Body of pancreas (tissue), 4 donors: ENCODE data around the gene UNC119B. TPM values are rescaled to one million over a fixed set of nuclear protein-coding genes. Genes with fewer than 3 reads are reported as not detected.

ENCODE experiments used
- ATAC-seq: fragments of 150-250 bp; one replicate; pipeline ENCODE4 v1.9.1; 2016
- DNase-seq, 4 donors: peaks; one replicate each; pipeline ENCODE4 v3.0.0-alpha.2; 2019
- H3K27ac ChIP-seq, 4 donors: fragments of 200-600 bp; sonication (generic); 1 replicate in 3 of 4; 2 replicates in 1 of 4; pipeline versions ENCODE4 v1.5.1 to v1.6.1; 2016 to 2019; ENCODE audit warnings: mild to moderate bottlenecking in 1 of 4, mixed read lengths in 1 of 4, moderate library complexity in 1 of 4
- H3K27me3 ChIP-seq, 2 donors: fragments of 200-600 bp; sonication (generic); one replicate each; pipeline ENCODE4 v1.6.0; 2016; ENCODE audit warnings: mild to moderate bottlenecking in 1 of 2
- H3K36me3 ChIP-seq, 2 donors: fragments of 200-600 bp; sonication (generic); replicated peaks in 1 of 2; 2 replicates each; pipeline ENCODE4 v1.5.1; 2016; ENCODE audit warnings: low read depth in 2 of 2; ENCODE audit not compliant: insufficient read depth in 1 of 2
- H3K4me1 ChIP-seq: fragments of 200-600 bp; sonication (generic); one replicate; pipeline ENCODE4 v1.6.0; 2016
- H3K4me3 ChIP-seq, 2 donors: fragments of 200-600 bp; sonication (generic); 1 replicate in 1 of 2; 2 replicates in 1 of 2; pipeline ENCODE4 v1.5.1; 2016 to 2019
- H3K9me3 ChIP-seq, 3 donors: fragments of 200-600 bp; sonication (generic); 1 replicate in 2 of 3; 2 replicates in 1 of 3; pipeline ENCODE4 v1.5.1; 2016
- CTCF ChIP-seq, 7 experiments: fragments of 450-650 bp in 4 of 7; fragments of 200-600 bp in 3 of 7; sonication (generic) in 3 of 7; IDR thresholded peaks; one replicate each; pipeline ENCODE4 v1.5.1; 2016 to 2019; ENCODE audit warnings: antibody characterized with exemption in 7 of 7
- POLR2A ChIP-seq, 3 donors: fragments of 450-650 bp; IDR thresholded peaks; one replicate each; pipeline ENCODE4 v1.6.1; 2016; ENCODE audit warnings: antibody characterized with exemption in 3 of 3, mild to moderate bottlenecking in 2 of 3
- WGBS, 2 donors: methylation state at CpG; one replicate each; pipeline ENCODE4 v1.1.5; 2017; 5-methylcytosine and 5-hydroxymethylcytosine counted together
- intact Hi-C: fragments of 100-400 bp; cut with DNase I; formaldehyde crosslinking; loops from one replicate; pipeline ENCODE4 v1.15.1; 2023
- total RNA-seq, 2 donors: library from RNA; depleted of rRNA; stranded (reverse); fragments of >200 nt; gene quantifications; one replicate each; pipeline ENCODE4 v1.1.0, GENCODE V29; 2016

Gene UNC119B
- total RNA-seq, 2 donors from 2014 or later = 8.6 to 23.6 TPM

- TF ChIP-seq CTCF (IDR thresholded peaks at IDR 0.05) (no peak), POLR2A (IDR thresholded peaks at IDR 0.05) (no peak)
- H3K4me3 ChIP-seq = no peak overlapping the region
- H3K9me3 ChIP-seq = peaks cover 0 to 3% (median 0%) of the 10 kb centered on the region in 3 donors
- H3K36me3 ChIP-seq = no peaks in the 10 kb centered on the region
- H3K4me1 ChIP-seq = no peaks in the 10 kb centered on the region
- ATAC-seq = no peak
- no peak overlapping the region for H3K27ac ChIP-seq
- no peaks in the 10 kb centered on the region for H3K27me3 ChIP-seq
- no peak for DNase-seq
- intact Hi-C loops = no loop called here
Measured at GRCh38 chr12:120754792-120755191, 44.5 kb downstream of the UNC119B start.

GRCh38 chr12:120755269-120755668 lies 45.0 kb downstream of the UNC119B start:
- Histone ChIP-seq H3K9me3 (peaks cover 0 to 3% (median 0%) of the 10 kb centered on the region in 3 donors), H3K27me3 (no peaks in the 10 kb centered on the region), H3K4me3 (no peak overlapping the region), H3K36me3 (no peaks in the 10 kb centered on the region), H3K27ac (no peak overlapping the region), H3K4me1 (no peaks in the 10 kb centered on the region)
- TF ChIP-seq CTCF (IDR thresholded peaks at IDR 0.05) (no peak), POLR2A (IDR thresholded peaks at IDR 0.05) (no peak)
- no peak for ATAC-seq
- no peak for DNase-seq
- intact Hi-C loops = no loop called here

- intact Hi-C loops = no loop called here
- 44 to 49% methylated on average over 4 of the region's 4 CpGs for WGBS, 2 donors
- Histone ChIP-seq H3K4me1 (no peaks in the 10 kb centered on the region), H3K36me3 (no peaks in the 10 kb centered on the region), H3K4me3 (no peak overlapping the region), H3K9me3 (peaks cover 0 to 3% (median 0%) of the 10 kb centered on the region in 3 donors), H3K27ac (no peak overlapping the region), H3K27me3 (no peaks in the 10 kb centered on the region)
- TF ChIP-seq CTCF (IDR thresholded peaks at IDR 0.05) (no peak), POLR2A (IDR thresholded peaks at IDR 0.05) (no peak)
- ATAC-seq (no peak), DNase-seq (no peak)
Measured at GRCh38 chr12:120757226-120757742, 47.0 kb downstream of the UNC119B start.

GRCh38 chr12:120757949-120758348 lies 47.7 kb downstream of the UNC119B start:
- DNase-seq = no peak
- Histone ChIP-seq H3K36me3 (no peaks in the 10 kb centered on the region), H3K27me3 (no peaks in the 10 kb centered on the region), H3K27ac (no peak overlapping the region), H3K4me1 (no peaks in the 10 kb centered on the region), H3K9me3 (peaks cover 0 to 3% (median 0%) of the 10 kb centered on the region in 3 donors), H3K4me3 (no peak overlapping the region)
- TF ChIP-seq CTCF (IDR thresholded peaks at IDR 0.05) = no peak
- TF ChIP-seq POLR2A (IDR thresholded peaks at IDR 0.05) = no peak
- no peak for ATAC-seq
- WGBS, 2 donors = 85 to 88% methylated on average over 5 to 6 of the region's 6 CpGs
- intact Hi-C loops = no loop called here

GRCh38 chr12:120758798-120759590 lies 48.7 kb downstream of the UNC119B start:
- ATAC-seq = no peak
- Histone ChIP-seq H3K27ac (no peak overlapping the region), H3K4me1 (no peaks in the 10 kb centered on the region), H3K36me3 (peaks cover 0 to 1% of the 10 kb centered on the region in 2 donors), H3K27me3 (no peaks in the 10 kb centered on the region), H3K4me3 (no peak overlapping the region), H3K9me3 (peaks cover 0 to 3% (median 0%) of the 10 kb centered on the region in 3 donors)
- no peak for DNase-seq
- intact Hi-C loops = no loop called here
- no peak for TF ChIP-seq CTCF (IDR thresholded peaks at IDR 0.05)
- TF ChIP-seq POLR2A (IDR thresholded peaks at IDR 0.05) = no peak
- 81 to 89% methylated on average over 7 of the region's 7 CpGs for WGBS, 2 donors
